PFSK-1 (cell line): ENCODE measurements around the gene FRMD4A.

Experiments
- POLR2AphosphoS5 ChIP-seq: IDR thresholded peaks from 2 replicates; pipeline ENCODE4 v1.6.1; 2012; ENCODE audit warnings: low read depth, mild to moderate bottlenecking, control low read depth, low read length, moderate library complexity
- REST ChIP-seq, 2 experiments: IDR thresholded peaks; 2 replicates each; pipeline versions ENCODE4 v1.6.1 to v1.8.0; 2011 to 2012; ENCODE audit warnings: low read depth in 2 of 2, low read length in 2 of 2, control low read depth in 1 of 2, inconsistent platforms in 1 of 2, mild to moderate bottlenecking in 1 of 2, moderate library complexity in 1 of 2; ENCODE audit not compliant: insufficient read depth in 1 of 2
- SIN3A ChIP-seq: IDR thresholded peaks from 2 replicates; pipeline ENCODE4 v1.6.1; 2012; ENCODE audit warnings: mild to moderate bottlenecking, low read length, moderate library complexity, borderline replicate concordance; ENCODE audit not compliant: insufficient read depth

- TF ChIP-seq SIN3A (no peak), REST (IDR thresholded peaks at IDR 0.05; ENCODE audit: insufficient read depth in 1 of 2, low read depth in 2 of 2, low read length in 2 of 2) (no peak), POLR2AphosphoS5 (no peak)
These were observed 622.3 kb downstream of the FRMD4A start for GRCh38 chr10:13708256-13708990.
